PFSK-1 (cell line): ENCODE data around the gene GNAO1.

Experiments
- POLR2AphosphoS5 ChIP-seq: IDR thresholded peaks from 2 replicates; pipeline ENCODE4 v1.6.1; 2012; ENCODE audit warnings: low read depth, mild to moderate bottlenecking, control low read depth, low read length, moderate library complexity
- REST ChIP-seq, 2 experiments: IDR thresholded peaks; 2 replicates each; pipeline versions ENCODE4 v1.6.1 to v1.8.0; 2011 to 2012; ENCODE audit warnings: low read depth in 2 of 2, low read length in 2 of 2, control low read depth in 1 of 2, inconsistent platforms in 1 of 2, mild to moderate bottlenecking in 1 of 2, moderate library complexity in 1 of 2; ENCODE audit not compliant: insufficient read depth in 1 of 2
- SIN3A ChIP-seq: IDR thresholded peaks from 2 replicates; pipeline ENCODE4 v1.6.1; 2012; ENCODE audit warnings: mild to moderate bottlenecking, low read length, moderate library complexity, borderline replicate concordance; ENCODE audit not compliant: insufficient read depth
- TAF1 ChIP-seq: IDR thresholded peaks from 2 replicates; pipeline ENCODE4 v1.6.1; 2012; ENCODE audit warnings: low read length, control low read depth, borderline replicate concordance; ENCODE audit not compliant: insufficient read depth

GRCh38 chr16:56212144-56212543 lies 20.9 kb downstream of the GNAO1 start:
- TF ChIP-seq SIN3A (no peak), REST (IDR thresholded peaks at IDR 0.05; ENCODE audit: insufficient read depth in 1 of 2, low read depth in 2 of 2, low read length in 2 of 2) (no peak), POLR2AphosphoS5 (no peak), TAF1 (no peak)
